Measurements from ENCODE around the gene TCEAL4. TPM values are rescaled to one million over a fixed set of nuclear protein-coding genes. Genes with fewer than 3 reads are reported as not detected.
A peak's percentile ranks its signal among the peaks of the same experiment; 100 is the strongest.

The TCEAL4 gene
- polyA plus RNA-seq, 1 donor (not counting 4 experiments of a cell fraction or from before 2014, with no cell fraction given): 73.1 TPM

- no peaks in the 10 kb centered on the region for H3K9me3 ChIP-seq (ENCODE audit: control insufficient read depth, low read depth, low read length)
- no peaks in the 10 kb centered on the region for H3K9me1 ChIP-seq (ENCODE audit: control insufficient read depth, extremely low read depth, insufficient read depth, low read length)
- H3K27ac ChIP-seq (ENCODE audit: control insufficient read depth, insufficient read depth, low read length): peak overlapping the region; percentile 36
- H3K36me3 ChIP-seq (ENCODE audit: control insufficient read depth in 2 of 2, extremely low read depth in 1 of 2, insufficient read depth in 2 of 2, low read length in 2 of 2): no peaks in the 10 kb centered on the region
- H2AFZ ChIP-seq (ENCODE audit: control insufficient read depth, low read length): no peak overlapping the region
- no peaks in the 10 kb centered on the region for H3K27me3 ChIP-seq (ENCODE audit: control insufficient read depth, extremely low read depth, insufficient read depth, low read length)
- no peak for DNase-seq (ENCODE audit: low read depth, low spot score)
- peak overlapping the region; percentile 44 for H3K9ac ChIP-seq (ENCODE audit: control insufficient read depth, extremely low read depth, insufficient read depth, low read length)
- no peak for TF ChIP-seq CTCF (optimal IDR thresholded peaks at IDR 0.05 in 1 of 3, IDR thresholded peaks at IDR 0.05 in 1 of 3, conservative IDR thresholded peaks at IDR 0.05 in 1 of 3; ENCODE audit: extremely low read depth in 1 of 3, insufficient read depth in 2 of 3, low read length in 3 of 3)
- TF ChIP-seq EZH2 (IDR thresholded peaks at IDR 0.05; ENCODE audit: low read length): no peak
- H3K4me1 ChIP-seq (ENCODE audit: control insufficient read depth, extremely low read depth, insufficient read depth, low read length): peaks cover 18% of the 10 kb centered on the region
- FAIRE-seq: peak; percentile 57
- H3K79me2 ChIP-seq (ENCODE audit: control insufficient read depth, insufficient read depth, low read length): peaks cover 4% of the 10 kb centered on the region
- no peaks in the 10 kb centered on the region for H4K20me1 ChIP-seq (ENCODE audit: control insufficient read depth, extremely low read depth, insufficient read depth, low read length)
- H3K4me3 ChIP-seq (ENCODE audit: control insufficient read depth in 2 of 3, extremely low read depth in 1 of 3, insufficient read depth in 2 of 3, low read depth in 1 of 3, low read length in 3 of 3): no peak overlapping the region
- no peak overlapping the region for H3K4me2 ChIP-seq (ENCODE audit: control insufficient read depth, extremely low read depth, insufficient read depth, low read depth, low read length)
- dilution Hi-C loops (cut with MboI; ENCODE audit: extremely low pct_ligation_motif_present, low sequenced_read_pairs): no loop called here
Measured at GRCh38 chrX:103624111-103624510, 38.8 kb downstream of the TCEAL4 start.

GRCh38 chrX:103626855-103627254 is 41.5 kb downstream of the TCEAL4 start:
- H3K4me1 ChIP-seq (ENCODE audit: control insufficient read depth, extremely low read depth, insufficient read depth, low read length): peaks cover 18% of the 10 kb centered on the region
- no peak overlapping the region for H2AFZ ChIP-seq (ENCODE audit: control insufficient read depth, low read length)
- TF ChIP-seq CTCF (optimal IDR thresholded peaks at IDR 0.05 in 1 of 3, IDR thresholded peaks at IDR 0.05 in 1 of 3, conservative IDR thresholded peaks at IDR 0.05 in 1 of 3; ENCODE audit: extremely low read depth in 1 of 3, insufficient read depth in 2 of 3, low read length in 3 of 3) (no peak), EZH2 (IDR thresholded peaks at IDR 0.05; ENCODE audit: low read length) (no peak)
- H3K9me3 ChIP-seq (ENCODE audit: control insufficient read depth, low read depth, low read length): no peaks in the 10 kb centered on the region
- no peak overlapping the region for H3K9ac ChIP-seq (ENCODE audit: control insufficient read depth, extremely low read depth, insufficient read depth, low read length)
- H3K9me1 ChIP-seq (ENCODE audit: control insufficient read depth, extremely low read depth, insufficient read depth, low read length): no peaks in the 10 kb centered on the region
- no peak overlapping the region for H3K27ac ChIP-seq (ENCODE audit: control insufficient read depth, insufficient read depth, low read length)
- H3K79me2 ChIP-seq (ENCODE audit: control insufficient read depth, insufficient read depth, low read length): peaks cover 4% of the 10 kb centered on the region
- DNase-seq (ENCODE audit: low read depth, low spot score) (peak; percentile 28), FAIRE-seq (peak; percentile 52)
- no peaks in the 10 kb centered on the region for H4K20me1 ChIP-seq (ENCODE audit: control insufficient read depth, extremely low read depth, insufficient read depth, low read length)
- H3K4me3 ChIP-seq (ENCODE audit: control insufficient read depth in 2 of 3, extremely low read depth in 1 of 3, insufficient read depth in 2 of 3, low read depth in 1 of 3, low read length in 3 of 3): no peak overlapping the region
- H3K36me3 ChIP-seq (ENCODE audit: control insufficient read depth in 2 of 2, extremely low read depth in 1 of 2, insufficient read depth in 2 of 2, low read length in 2 of 2): no peaks in the 10 kb centered on the region
- dilution Hi-C loops (cut with MboI; ENCODE audit: extremely low pct_ligation_motif_present, low sequenced_read_pairs): no loop called here
- H3K27me3 ChIP-seq (ENCODE audit: control insufficient read depth, extremely low read depth, insufficient read depth, low read length): no peaks in the 10 kb centered on the region
- no peak overlapping the region for H3K4me2 ChIP-seq (ENCODE audit: control insufficient read depth, extremely low read depth, insufficient read depth, low read depth, low read length)

All from keratinocyte (primary cell).